ENCODE measurements around the gene ADAMTS7. TPM values are rescaled to one million over a fixed set of nuclear protein-coding genes. Genes with fewer than 3 reads are reported as not detected.
"Not testable (repeated sequence)": the region's sequence is repeated elsewhere in the genome, so short reads cannot be mapped to it uniquely, and the experiment has no call there.

The ADAMTS7 gene
- total RNA-seq, 2 experiments from 2014 or later: not detected

DNA sequence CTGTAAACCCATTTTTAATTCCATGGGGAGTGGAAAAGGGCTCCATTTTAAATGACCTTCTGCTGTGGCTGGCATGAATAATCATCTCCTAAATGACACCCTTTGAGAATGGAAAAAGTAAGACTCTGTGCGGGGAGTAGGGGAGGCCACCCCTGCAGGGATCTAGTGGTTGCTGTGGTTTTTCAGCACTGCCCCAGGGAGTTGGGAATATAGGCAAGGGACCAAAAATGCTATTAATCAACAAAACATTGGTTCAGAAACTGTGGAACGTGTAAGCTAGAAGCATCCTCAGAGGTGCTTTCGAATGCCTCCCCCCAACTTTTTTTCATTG lies 30.1 kb upstream of the ADAMTS7 start:
- DNase-seq (no peak), ATAC-seq (no peak)
- Mint-ChIP-seq H3K4me3 (no peak overlapping the region), H3K27me3 (ENCODE audit: low read depth) (peaks cover 3% of the 10 kb centered on the region), H3K4me1 (ENCODE audit: low read depth) (no peaks in the 10 kb centered on the region), H3K36me3 (ENCODE audit: low read depth) (no peaks in the 10 kb centered on the region), H3K9me3 (ENCODE audit: insufficient read depth) (no peaks in the 10 kb centered on the region), H3K27ac (no peak overlapping the region)
- ChIA-PET POLR2A (interaction anchor here (0.6 kb wide), 1 partner anchor 1194 kb away, joined by 3 read pairs; no protein-coding TSS in a partner anchor), CTCF (no interaction called here)

DNA sequence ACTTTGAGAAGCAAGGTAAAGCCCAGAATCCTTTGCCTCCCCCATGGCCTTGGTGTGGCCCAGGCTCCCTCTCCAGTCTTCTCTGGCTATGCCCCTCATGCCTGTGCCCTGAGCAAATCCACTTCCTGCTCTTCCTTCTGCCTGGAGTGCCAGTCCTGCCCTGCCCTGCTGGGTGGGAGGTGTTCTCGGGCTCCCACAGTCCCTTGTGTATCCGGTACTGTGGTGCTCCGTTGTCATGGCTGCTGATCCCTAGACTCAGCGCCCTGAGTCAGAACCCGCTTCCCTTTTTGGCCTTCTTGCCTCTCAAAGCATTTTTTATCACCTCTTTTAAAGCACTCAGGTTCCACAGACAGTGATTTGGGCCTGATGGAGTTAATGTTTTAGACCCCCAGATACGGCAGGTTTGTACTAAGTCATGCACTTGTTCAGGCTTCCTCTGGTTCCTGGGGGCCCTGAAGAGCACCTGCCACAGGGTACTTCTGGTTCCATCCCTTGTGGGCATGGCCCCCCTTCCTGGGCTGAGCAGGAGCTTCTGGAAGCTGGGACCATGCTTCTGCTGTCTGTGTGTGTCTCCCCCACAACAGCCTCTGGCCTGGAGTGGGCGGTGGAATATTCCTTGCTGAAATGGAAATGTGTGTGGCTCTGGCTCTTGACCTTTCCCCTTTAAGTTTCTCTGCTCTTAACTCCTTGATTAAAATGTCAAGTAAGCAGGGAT lies 29.6 kb upstream of the ADAMTS7 start:
- ChIA-PET CTCF (no interaction called here), POLR2A (no interaction called here)
- no peaks in the 10 kb centered on the region for H3K36me3 Mint-ChIP-seq (ENCODE audit: low read depth)
- no peak for ATAC-seq
- no peak overlapping the region for H3K4me3 Mint-ChIP-seq
- DNase-seq: no peak
- H3K9me3 Mint-ChIP-seq (ENCODE audit: insufficient read depth): no peaks in the 10 kb centered on the region
- no peaks in the 10 kb centered on the region for H3K4me1 Mint-ChIP-seq (ENCODE audit: low read depth)
- H3K27me3 Mint-ChIP-seq (ENCODE audit: low read depth): peaks cover 7% of the 10 kb centered on the region
- no peak overlapping the region for H3K27ac Mint-ChIP-seq

DNA sequence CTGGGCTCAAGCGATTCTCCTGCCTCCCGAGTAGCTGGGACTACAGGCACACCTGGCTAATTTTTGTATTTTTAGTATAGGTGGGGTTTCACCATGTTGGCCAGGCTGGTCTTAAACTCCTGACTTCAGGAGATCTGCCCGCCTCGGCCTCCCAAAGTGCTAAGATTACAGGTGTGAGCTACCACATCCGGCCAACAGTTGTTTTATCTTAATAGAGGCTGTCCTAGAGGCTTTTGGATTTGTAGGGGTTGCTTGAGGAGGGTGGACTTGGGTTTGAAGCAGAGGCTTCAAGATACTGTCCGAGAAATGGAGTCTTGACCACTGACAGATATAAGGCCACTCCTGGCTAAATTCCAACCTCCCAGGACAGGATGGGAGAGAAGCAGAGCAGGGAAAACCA lies 27.9 kb upstream of the ADAMTS7 start:
- DNase-seq; CTCF ChIA-PET; H3K4me3 Mint-ChIP-seq; H3K27me3 Mint-ChIP-seq (ENCODE audit: low read depth); H3K36me3 Mint-ChIP-seq (ENCODE audit: low read depth); H3K27ac Mint-ChIP-seq; ATAC-seq; H3K4me1 Mint-ChIP-seq (ENCODE audit: low read depth); POLR2A ChIA-PET; H3K9me3 Mint-ChIP-seq (ENCODE audit: insufficient read depth): not testable (repeated sequence)

DNA sequence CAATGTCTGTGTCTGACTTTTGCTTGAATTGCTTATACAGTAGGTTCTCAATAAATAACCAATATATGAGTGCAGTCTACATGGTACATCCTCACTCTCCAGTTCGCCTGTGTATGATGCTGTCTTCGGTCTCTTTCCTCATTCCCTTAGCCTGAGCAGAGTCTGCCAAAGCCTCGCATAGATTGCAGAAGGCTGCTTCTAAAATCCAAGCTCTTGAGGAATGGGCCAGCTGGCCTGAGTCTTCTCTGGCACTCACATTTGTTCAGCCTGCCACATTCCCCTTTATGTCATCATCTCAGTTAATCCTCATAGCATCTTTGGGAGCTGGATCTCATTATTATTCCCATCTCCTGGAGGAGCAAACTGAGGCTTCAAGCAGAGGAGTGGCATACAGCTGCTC lies 27.2 kb upstream of the ADAMTS7 start:
- ATAC-seq (no peak), DNase-seq (no peak)
- Mint-ChIP-seq H3K36me3 (ENCODE audit: low read depth) (no peaks in the 10 kb centered on the region), H3K4me1 (ENCODE audit: low read depth) (no peaks in the 10 kb centered on the region), H3K27me3 (ENCODE audit: low read depth) (peaks cover 7% of the 10 kb centered on the region), H3K27ac (no peak overlapping the region), H3K9me3 (ENCODE audit: insufficient read depth) (no peaks in the 10 kb centered on the region), H3K4me3 (no peak overlapping the region)
- ChIA-PET POLR2A (no interaction called here), CTCF (no interaction called here)

DNA sequence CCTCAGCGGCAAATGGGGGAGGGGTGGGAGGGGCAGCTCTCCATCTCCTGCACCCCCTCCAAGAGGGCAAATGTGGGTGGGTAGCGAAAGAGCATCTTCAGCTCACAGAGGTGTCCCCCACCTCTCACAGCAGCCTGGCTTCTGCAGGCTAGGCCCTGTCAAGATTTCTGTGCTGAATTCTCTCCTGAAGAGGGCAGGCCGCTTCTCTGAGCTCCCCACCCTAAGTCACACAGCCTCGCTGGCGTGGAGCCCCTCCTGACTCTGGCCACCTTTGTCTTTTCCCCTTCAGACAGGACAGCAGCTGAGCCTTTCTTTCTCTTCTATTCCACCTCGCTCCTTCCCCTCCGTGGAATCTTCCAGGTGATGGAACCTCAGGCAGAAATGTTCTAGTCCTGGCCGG lies 26.3 kb upstream of the ADAMTS7 start:
- H3K36me3 Mint-ChIP-seq (ENCODE audit: low read depth): no peaks in the 10 kb centered on the region
- H3K27me3 Mint-ChIP-seq (ENCODE audit: low read depth): peaks cover 12% of the 10 kb centered on the region
- H3K9me3 Mint-ChIP-seq (ENCODE audit: insufficient read depth): no peaks in the 10 kb centered on the region
- H3K4me3 Mint-ChIP-seq: no peak overlapping the region
- H3K27ac Mint-ChIP-seq: no peak overlapping the region
- H3K4me1 Mint-ChIP-seq (ENCODE audit: low read depth): no peaks in the 10 kb centered on the region
- ATAC-seq (no peak), DNase-seq (no peak)
- ChIA-PET POLR2A (no interaction called here), CTCF (no interaction called here)

DNA sequence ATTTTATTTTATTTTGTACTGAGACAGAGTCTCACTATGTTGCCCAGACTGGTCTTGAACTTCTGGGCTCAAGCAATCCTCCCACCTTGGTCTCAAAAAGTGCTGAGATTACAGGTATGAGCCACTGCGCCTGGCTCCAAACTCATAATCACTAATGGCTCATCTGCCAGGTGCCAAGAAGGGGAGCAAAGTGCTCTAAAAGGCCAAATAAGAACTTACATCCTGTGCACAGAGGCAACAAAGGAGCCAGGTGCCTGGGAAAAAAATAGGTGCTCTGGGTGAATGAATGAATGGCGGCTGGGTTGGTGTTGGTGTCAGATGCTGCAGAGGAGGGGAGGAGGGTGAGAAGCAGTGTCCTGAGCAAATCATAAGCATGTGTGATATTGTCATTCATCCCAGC lies 25.9 kb upstream of the ADAMTS7 start:
- no peak for ATAC-seq

DNA sequence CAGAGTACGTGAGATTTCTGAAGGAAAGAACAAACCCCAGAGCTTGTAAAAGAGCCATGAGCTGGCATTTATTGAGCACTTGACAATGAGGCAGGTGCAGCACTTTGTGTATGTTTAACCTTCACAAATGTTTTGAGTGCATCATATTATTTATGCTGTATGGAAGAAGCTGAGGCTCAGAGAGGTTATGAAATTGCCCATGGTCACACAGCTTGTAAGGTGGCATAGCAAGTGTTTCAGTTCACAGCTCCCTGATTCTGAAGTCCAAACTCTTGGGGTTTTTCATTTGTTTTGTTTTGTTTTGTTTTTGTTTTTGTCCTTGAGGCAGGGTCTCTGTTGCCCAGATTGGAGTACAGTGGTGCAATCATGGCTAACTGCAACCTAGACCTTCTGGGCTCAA lies 25.1 kb upstream of the ADAMTS7 start:
- H3K4me3 Mint-ChIP-seq: no peak overlapping the region
- peaks cover 16% of the 10 kb centered on the region for H3K27me3 Mint-ChIP-seq (ENCODE audit: low read depth)
- no peak for DNase-seq
- ChIA-PET POLR2A (no interaction called here), CTCF (no interaction called here)
- no peaks in the 10 kb centered on the region for H3K36me3 Mint-ChIP-seq (ENCODE audit: low read depth)
- no peaks in the 10 kb centered on the region for H3K9me3 Mint-ChIP-seq (ENCODE audit: insufficient read depth)
- no peak for ATAC-seq
- no peak overlapping the region for H3K27ac Mint-ChIP-seq
- peaks cover 4% of the 10 kb centered on the region for H3K4me1 Mint-ChIP-seq (ENCODE audit: low read depth)

More for the DNA sequence above, 25.9 kb upstream of the ADAMTS7 start:
- peaks cover 12% of the 10 kb centered on the region for H3K27me3 Mint-ChIP-seq (ENCODE audit: low read depth)
- POLR2A ChIA-PET: no interaction called here
- H3K27ac Mint-ChIP-seq: no peak overlapping the region
- H3K36me3 Mint-ChIP-seq (ENCODE audit: low read depth): no peaks in the 10 kb centered on the region
- H3K9me3 Mint-ChIP-seq (ENCODE audit: insufficient read depth): no peaks in the 10 kb centered on the region
- no peak overlapping the region for H3K4me3 Mint-ChIP-seq
- CTCF ChIA-PET: no interaction called here
- peaks cover under 1% of the 10 kb centered on the region for H3K4me1 Mint-ChIP-seq (ENCODE audit: low read depth)
- DNase-seq: no peak

DNA sequence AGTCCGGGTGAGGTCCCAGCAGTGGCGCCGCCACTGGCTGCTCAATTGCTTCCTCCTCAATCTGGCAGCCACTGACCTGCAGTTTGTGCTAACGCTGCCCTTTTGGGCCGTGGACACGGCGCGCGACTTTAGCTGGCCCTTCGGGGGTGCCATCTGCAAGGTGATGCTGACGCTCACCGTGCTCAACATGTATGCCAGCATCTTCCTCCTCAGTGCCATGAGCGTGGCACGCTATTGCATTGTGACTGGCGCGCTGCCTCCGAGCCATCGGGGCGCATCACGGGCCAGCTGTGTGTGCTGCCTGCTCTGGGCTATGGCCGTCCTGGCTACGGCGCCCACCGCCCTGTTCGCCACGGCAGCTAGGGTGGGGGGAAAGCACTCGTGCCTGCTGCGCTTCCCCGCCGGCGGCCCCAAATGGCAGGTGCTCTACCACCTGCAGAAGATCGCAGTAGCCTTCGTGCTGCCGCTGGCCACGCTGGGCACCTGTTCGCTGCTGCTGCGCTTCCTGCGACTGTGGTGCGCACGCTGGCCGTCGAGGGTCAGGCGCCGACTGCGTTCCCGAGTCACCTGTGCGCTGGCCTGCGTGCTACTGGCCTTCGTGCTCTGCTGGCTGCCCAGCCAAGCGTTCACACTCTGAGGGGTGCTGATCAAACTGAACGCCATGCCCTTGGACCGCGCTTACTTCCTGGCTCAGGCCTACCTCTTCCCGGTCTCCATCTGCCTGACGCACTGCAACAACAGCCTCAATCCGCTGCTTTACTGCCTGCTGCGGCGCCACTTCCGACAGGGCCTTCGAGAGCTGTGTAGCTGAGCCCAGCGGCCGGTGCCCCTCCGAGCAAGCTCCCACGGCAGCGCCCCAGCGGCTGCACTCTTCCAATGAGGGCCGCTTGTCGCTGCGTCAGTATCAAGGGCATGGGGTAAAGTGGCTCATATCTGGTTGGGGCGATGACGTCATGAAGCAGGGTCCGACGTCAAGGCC lies 20.3 kb upstream of the ADAMTS7 start:
- DNase-seq (no peak), ATAC-seq (no peak)
- H3K27ac Mint-ChIP-seq: no peak overlapping the region
- CTCF ChIA-PET: interaction anchor here (1.4 to 1.7 kb wide), 3 partner anchors 10 to 20 kb away, joined by 4 to 5 read pairs (median 4); partner anchors contain the start of gene ADAMTS7
- H3K4me3 Mint-ChIP-seq: peak overlapping the region; percentile 37
- no peaks in the 10 kb centered on the region for H3K9me3 Mint-ChIP-seq (ENCODE audit: insufficient read depth)
- POLR2A ChIA-PET: no interaction called here
- H3K4me1 Mint-ChIP-seq (ENCODE audit: low read depth): peaks cover 4% of the 10 kb centered on the region
- H3K27me3 Mint-ChIP-seq (ENCODE audit: low read depth): peaks cover 13% of the 10 kb centered on the region
- H3K36me3 Mint-ChIP-seq (ENCODE audit: low read depth): no peaks in the 10 kb centered on the region

DNA sequence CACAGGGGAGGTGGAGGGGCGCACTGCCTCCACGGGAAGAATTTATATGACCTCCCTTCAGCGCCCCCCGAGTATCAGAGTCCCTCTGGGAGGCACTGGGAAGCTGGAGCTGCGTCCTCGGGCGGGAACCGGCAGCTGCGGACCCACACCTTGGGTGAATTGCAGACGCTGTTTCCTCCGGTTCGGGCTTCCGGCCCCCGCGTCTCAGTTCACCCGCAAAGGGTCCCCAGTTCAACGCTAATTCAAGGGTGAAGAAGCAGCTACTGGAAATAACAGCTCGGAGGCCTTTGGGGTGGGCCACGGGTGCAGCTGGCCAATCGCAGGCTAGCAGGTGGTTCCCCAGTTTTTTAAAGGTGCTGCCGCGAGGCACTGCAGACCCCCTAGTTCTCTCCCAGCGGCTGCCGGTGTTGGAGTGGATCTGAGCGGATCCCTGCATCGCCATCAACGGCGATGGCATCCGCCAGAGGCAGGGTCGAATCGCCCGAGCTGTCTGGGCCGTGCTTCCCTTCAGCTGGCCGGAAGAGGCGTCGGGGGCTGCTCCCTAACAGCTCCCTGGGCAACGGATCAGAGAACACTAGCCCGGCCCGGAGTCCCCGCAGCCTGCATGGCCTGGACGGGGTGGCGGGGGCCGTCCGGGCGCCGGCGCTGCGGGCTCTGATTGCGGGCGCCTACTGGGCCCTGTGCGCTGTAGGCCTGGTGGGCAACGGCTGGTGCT lies 19.4 kb upstream of the ADAMTS7 start:
- Mint-ChIP-seq H3K27me3 (ENCODE audit: low read depth) (peaks cover 8% of the 10 kb centered on the region), H3K36me3 (ENCODE audit: low read depth) (no peaks in the 10 kb centered on the region), H3K9me3 (ENCODE audit: insufficient read depth) (no peaks in the 10 kb centered on the region), H3K27ac (no peak overlapping the region), H3K4me1 (ENCODE audit: low read depth) (peaks cover 4% of the 10 kb centered on the region), H3K4me3 (peak overlapping the region; percentile 22)
- ChIA-PET CTCF (interaction anchor here (0.6 to 1.7 kb wide), 4 partner anchors 9 to 1546 kb away, joined by 3 to 5 read pairs (median 4); partner anchors contain the start of gene ADAMTS7), POLR2A (interaction anchor here (0.6 kb wide), 1 partner anchor 63 kb away, joined by 3 read pairs; no protein-coding TSS in a partner anchor)
- no peak for DNase-seq
- ATAC-seq: peak; percentile 58

DNA sequence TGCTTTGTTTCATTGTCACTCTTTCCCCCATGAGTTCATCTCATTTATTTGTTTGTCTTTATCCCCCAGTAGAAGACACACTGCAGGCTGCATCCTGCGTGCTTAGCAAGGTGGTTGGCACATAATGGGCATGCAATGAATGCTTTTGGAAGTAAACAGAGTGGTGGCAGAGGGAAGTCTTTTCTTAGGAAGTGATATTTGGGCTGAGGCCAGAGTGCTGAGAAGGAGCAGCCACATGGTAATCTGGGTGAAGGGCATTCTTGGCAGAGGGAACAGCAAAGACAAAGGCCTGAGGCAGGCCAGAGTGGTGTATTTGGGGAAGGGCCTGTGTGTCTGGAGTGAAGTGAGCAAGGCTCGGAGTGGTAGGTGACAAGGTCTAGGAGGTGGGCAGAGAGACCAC lies 17.7 kb upstream of the ADAMTS7 start:
- POLR2A ChIA-PET: no interaction called here
- CTCF ChIA-PET: interaction anchor here (1.1 kb wide), 1 partner anchor 17 kb away, joined by 3 read pairs; the partner anchor contains the start of gene ADAMTS7
- DNase-seq (no peak), ATAC-seq (no peak)
- peaks cover 4% of the 10 kb centered on the region for H3K4me1 Mint-ChIP-seq (ENCODE audit: low read depth)
- H3K4me3 Mint-ChIP-seq: no peak overlapping the region
- H3K27ac Mint-ChIP-seq: no peak overlapping the region
- H3K36me3 Mint-ChIP-seq (ENCODE audit: low read depth): no peaks in the 10 kb centered on the region
- H3K9me3 Mint-ChIP-seq (ENCODE audit: insufficient read depth): no peaks in the 10 kb centered on the region
- H3K27me3 Mint-ChIP-seq (ENCODE audit: low read depth): peaks cover 8% of the 10 kb centered on the region

DNA sequence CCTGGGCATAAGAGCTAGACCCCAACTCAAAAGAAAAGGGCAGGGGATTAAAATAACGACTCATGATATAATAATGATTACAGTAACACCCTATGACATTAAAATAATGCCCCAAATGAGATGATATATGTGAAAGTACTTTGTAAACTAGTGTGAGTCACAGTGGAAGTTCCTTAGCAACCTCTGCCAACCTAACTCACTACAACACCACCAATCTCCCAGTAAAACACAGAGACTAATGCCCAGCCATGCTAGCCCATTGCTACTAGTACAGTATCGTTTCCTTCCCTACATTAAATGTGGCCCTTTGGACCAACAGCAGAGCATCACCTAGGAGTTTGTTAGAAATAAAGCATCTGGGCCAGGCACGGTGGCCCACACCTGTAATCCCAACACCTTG lies 11.2 kb upstream of the ADAMTS7 start:
- POLR2A ChIA-PET: no interaction called here
- Mint-ChIP-seq H3K9me3 (ENCODE audit: insufficient read depth) (no peaks in the 10 kb centered on the region), H3K4me3 (no peak overlapping the region), H3K27me3 (ENCODE audit: low read depth) (peaks cover 7% of the 10 kb centered on the region), H3K27ac (no peak overlapping the region), H3K36me3 (ENCODE audit: low read depth) (no peaks in the 10 kb centered on the region), H3K4me1 (ENCODE audit: low read depth) (no peaks in the 10 kb centered on the region)
- DNase-seq (no peak), ATAC-seq (no peak)
- CTCF ChIA-PET: interaction anchor here (1.9 to 2.1 kb wide), 2 partner anchors 8 to 14 kb away, joined by 5 to 7 read pairs; no protein-coding TSS in a partner anchor

All from activated CD8-positive, alpha-beta T cell treated with anti-CD3 and anti-CD28 coated beads, Interleukin-2, amount 10 ng/mL, durations not matched to agents 7 days and 5 days (primary cell).